ENCODE results near the gene FAM171A1.

FAM171A1 gene

GRCh38 chr10:15238555-15239335 lies 132.3 kb downstream of the FAM171A1 start:
- no peak for TF ChIP-seq CTCF (IDR thresholded peaks at IDR 0.05; ENCODE audit: poor library complexity, severe bottlenecking)
- DNase-seq (ENCODE audit: low spot score) (no peak), ATAC-seq (ENCODE audit: low read depth) (no peak)
- H3K4me1 ChIP-seq (ENCODE audit: insufficient read depth, poor library complexity, severe bottlenecking), result no peaks in the 10 kb centered on the region
- H3K9me3 ChIP-seq (ENCODE audit: severe bottlenecking), result no peaks in the 10 kb centered on the region
- H3K27ac ChIP-seq (ENCODE audit: poor library complexity, severe bottlenecking), result no peak overlapping the region
- no peak overlapping the region for H3K4me3 ChIP-seq (ENCODE audit: severe bottlenecking)
- H3K36me3 ChIP-seq (ENCODE audit: low read depth), result no peaks in the 10 kb centered on the region
- H3K27me3 ChIP-seq (ENCODE audit: insufficient read depth, poor library complexity, severe bottlenecking), result no peaks in the 10 kb centered on the region

GRCh38 chr10:15237351-15237750 lies 133.7 kb downstream of the FAM171A1 start:
- H3K9me3 ChIP-seq (ENCODE audit: severe bottlenecking), result no peaks in the 10 kb centered on the region
- no peak for ATAC-seq (ENCODE audit: low read depth)
- H3K4me3 ChIP-seq (ENCODE audit: severe bottlenecking), result no peak overlapping the region
- no peaks in the 10 kb centered on the region for H3K4me1 ChIP-seq (ENCODE audit: insufficient read depth, poor library complexity, severe bottlenecking)
- no peaks in the 10 kb centered on the region for H3K27me3 ChIP-seq (ENCODE audit: insufficient read depth, poor library complexity, severe bottlenecking)
- no peak for TF ChIP-seq CTCF (IDR thresholded peaks at IDR 0.05; ENCODE audit: poor library complexity, severe bottlenecking)
- no peak overlapping the region for H3K27ac ChIP-seq (ENCODE audit: poor library complexity, severe bottlenecking)
- no peak for DNase-seq (ENCODE audit: low spot score)
- H3K36me3 ChIP-seq (ENCODE audit: low read depth), result no peaks in the 10 kb centered on the region

- Histone ChIP-seq H3K4me1 (ENCODE audit: insufficient read depth, poor library complexity, severe bottlenecking) (no peaks in the 10 kb centered on the region), H3K27ac (ENCODE audit: poor library complexity, severe bottlenecking) (no peak overlapping the region), H3K4me3 (ENCODE audit: severe bottlenecking) (no peak overlapping the region), H3K9me3 (ENCODE audit: severe bottlenecking) (no peaks in the 10 kb centered on the region), H3K27me3 (ENCODE audit: insufficient read depth, poor library complexity, severe bottlenecking) (no peaks in the 10 kb centered on the region), H3K36me3 (ENCODE audit: low read depth) (no peaks in the 10 kb centered on the region)
- no peak for ATAC-seq (ENCODE audit: low read depth)
- no peak for DNase-seq (ENCODE audit: low spot score)
- no peak for TF ChIP-seq CTCF (IDR thresholded peaks at IDR 0.05; ENCODE audit: poor library complexity, severe bottlenecking)
Observed at GRCh38 chr10:15236340-15236739, 134.7 kb downstream of the FAM171A1 start.

GRCh38 chr10:15232279-15232678 lies 138.8 kb downstream of the FAM171A1 start:
- no peaks in the 10 kb centered on the region for H3K9me3 ChIP-seq (ENCODE audit: severe bottlenecking)
- ATAC-seq (ENCODE audit: low read depth) (no peak), DNase-seq (ENCODE audit: low spot score) (no peak)
- no peaks in the 10 kb centered on the region for H3K27me3 ChIP-seq (ENCODE audit: insufficient read depth, poor library complexity, severe bottlenecking)
- no peaks in the 10 kb centered on the region for H3K36me3 ChIP-seq (ENCODE audit: low read depth)
- H3K27ac ChIP-seq (ENCODE audit: poor library complexity, severe bottlenecking), result no peak overlapping the region
- H3K4me3 ChIP-seq (ENCODE audit: severe bottlenecking), result no peak overlapping the region
- H3K4me1 ChIP-seq (ENCODE audit: insufficient read depth, poor library complexity, severe bottlenecking), result no peaks in the 10 kb centered on the region
- TF ChIP-seq CTCF (IDR thresholded peaks at IDR 0.05; ENCODE audit: poor library complexity, severe bottlenecking), result no peak

- DNase-seq (ENCODE audit: low spot score) (no peak), ATAC-seq (ENCODE audit: low read depth) (no peak)
- Histone ChIP-seq H3K4me3 (ENCODE audit: severe bottlenecking) (no peak overlapping the region), H3K27ac (ENCODE audit: poor library complexity, severe bottlenecking) (no peak overlapping the region), H3K4me1 (ENCODE audit: insufficient read depth, poor library complexity, severe bottlenecking) (no peaks in the 10 kb centered on the region), H3K36me3 (ENCODE audit: low read depth) (no peaks in the 10 kb centered on the region), H3K9me3 (ENCODE audit: severe bottlenecking) (no peaks in the 10 kb centered on the region), H3K27me3 (ENCODE audit: insufficient read depth, poor library complexity, severe bottlenecking) (no peaks in the 10 kb centered on the region)
- TF ChIP-seq CTCF (IDR thresholded peaks at IDR 0.05; ENCODE audit: poor library complexity, severe bottlenecking), result no peak
Observed at GRCh38 chr10:15231426-15231825, 139.7 kb downstream of the FAM171A1 start.
